Neuronal stem cell (in vitro differentiated cells): ENCODE measurements around the gene DDX56.
A peak's percentile ranks its signal among the peaks of the same experiment; 100 is the strongest.
"Not testable (repeated sequence)": the region's sequence is repeated elsewhere in the genome, so short reads cannot be mapped to it uniquely, and the experiment has no call there.

Experiments used
- DNase-seq: peaks from one replicate; pipeline ENCODE4 v3.0.0-alpha.2; 2013; ENCODE audit warnings: low spot score
- H2AFZ ChIP-seq: one replicate; pipeline ENCODE4 v1.6.1; 2013; ENCODE audit warnings: mild to moderate bottlenecking, low read length, inconsistent platforms
- H2AK5ac ChIP-seq: 2 replicates; pipeline ENCODE4 v1.6.1; 2013; ENCODE audit warnings: low read depth, mild to moderate bottlenecking, inconsistent platforms, low read length, moderate library complexity, mixed read lengths
- H2BK120ac ChIP-seq: 2 replicates; pipeline ENCODE4 v1.6.1; 2013; ENCODE audit warnings: low read depth, mild to moderate bottlenecking, inconsistent platforms, low read length, moderate library complexity, mixed read lengths
- H2BK12ac ChIP-seq: one replicate; pipeline ENCODE4 v1.6.1; 2013; ENCODE audit warnings: low read length, inconsistent platforms
- H2BK15ac ChIP-seq: 2 replicates; pipeline ENCODE4 v1.6.1; 2013; ENCODE audit warnings: mild to moderate bottlenecking, low read length, inconsistent platforms, mixed read lengths
- H2BK5ac ChIP-seq: one replicate; pipeline ENCODE4 v1.6.1; 2013; ENCODE audit warnings: inconsistent platforms, mild to moderate bottlenecking, low read length, moderate library complexity
- H3K14ac ChIP-seq: one replicate; pipeline ENCODE4 v1.6.1; 2013; ENCODE audit warnings: low read length, inconsistent platforms
- H3K18ac ChIP-seq: 2 replicates; pipeline ENCODE4 v1.6.1; 2013; ENCODE audit warnings: low read length, inconsistent platforms
- H3K23ac ChIP-seq: 2 replicates; pipeline ENCODE4 v1.6.1; 2013; ENCODE audit warnings: low read depth, mild to moderate bottlenecking, mixed read lengths, low read length, inconsistent platforms; ENCODE audit not compliant: poor library complexity
- H3K27ac ChIP-seq: replicated peaks from 3 replicates; pipeline ENCODE4 v1.5.1; 2013; ENCODE audit warnings: low read length, inconsistent platforms
- H3K27me3 ChIP-seq, 3 experiments: 2 replicates each; pipeline ENCODE4 v1.6.1; 2013; ENCODE audit warnings: low read length in 3 of 3, mild to moderate bottlenecking in 2 of 3, inconsistent platforms in 1 of 3, low read depth in 1 of 3, mixed read lengths in 1 of 3, moderate library complexity in 1 of 3; ENCODE audit not compliant: control insufficient read depth in 3 of 3, insufficient read depth in 3 of 3
- H3K36me3 ChIP-seq, 2 donors: replicated peaks in 1 of 2; 2 replicates each; pipeline ENCODE4 v1.6.1; 2013; ENCODE audit warnings: low read length in 2 of 2; ENCODE audit not compliant: control insufficient read depth in 2 of 2, insufficient read depth in 2 of 2
- H3K4ac ChIP-seq: 2 replicates; pipeline ENCODE4 v1.6.1; 2013; ENCODE audit warnings: inconsistent platforms, mild to moderate bottlenecking, low read length, moderate library complexity
- H3K4me1 ChIP-seq, 2 donors: 1 replicate in 1 of 2; 2 replicates in 1 of 2; pipeline ENCODE4 v1.6.1; 2013; ENCODE audit warnings: low read length in 2 of 2, low read depth in 1 of 2; ENCODE audit not compliant: control insufficient read depth in 2 of 2, insufficient read depth in 1 of 2
- H3K4me2 ChIP-seq: one replicate; pipeline ENCODE4 v1.6.1; 2013; ENCODE audit warnings: mild to moderate bottlenecking, low read length, inconsistent platforms; ENCODE audit not compliant: insufficient read depth, poor library complexity, severe bottlenecking
- H3K4me3 ChIP-seq, 2 donors: 2 replicates each; pipeline ENCODE4 v1.5.1; 2013; ENCODE audit warnings: low read length in 2 of 2, mild to moderate bottlenecking in 2 of 2, inconsistent platforms in 1 of 2, moderate library complexity in 1 of 2
- H3K79me1 ChIP-seq: one replicate; pipeline ENCODE4 v1.6.1; 2013; ENCODE audit warnings: low read depth, mild to moderate bottlenecking, inconsistent platforms, low read length, moderate library complexity
- H3K9ac ChIP-seq: one replicate; pipeline ENCODE4 v1.6.1; 2013; ENCODE audit warnings: mild to moderate bottlenecking, low read depth, low read length, inconsistent platforms; ENCODE audit not compliant: poor library complexity
- H3K9me3 ChIP-seq, 2 donors: replicated peaks in 1 of 2; 2 replicates each; pipeline versions ENCODE3 to v1.6.1; 2013; ENCODE audit warnings: low read length in 2 of 2, mild to moderate bottlenecking in 2 of 2, inconsistent platforms in 1 of 2, low read depth in 1 of 2, mixed read lengths in 1 of 2, moderate library complexity in 1 of 2; ENCODE audit not compliant: control insufficient read depth in 2 of 2, insufficient read depth in 1 of 2
- H4K8ac ChIP-seq: one replicate; pipeline ENCODE4 v1.6.1; 2013; ENCODE audit warnings: low read depth, mild to moderate bottlenecking, inconsistent platforms, low read length, moderate library complexity
- H4K91ac ChIP-seq: one replicate; pipeline ENCODE4 v1.6.1; 2013; ENCODE audit warnings: low read length, low read depth, mild to moderate bottlenecking, inconsistent platforms; ENCODE audit not compliant: poor library complexity
- WGBS, 2 donors: extraction: QIAGEN DNeasy Blood & Tissue Kit; methylation state at CpG; one replicate each; pipeline ENCODE4 v1.1.7; 2013; ENCODE audit warnings: missing lambda C conversion rate in 2 of 2, mixed read lengths in 1 of 2; ENCODE audit not compliant: insufficient read length in 2 of 2, insufficient replicate concordance in 1 of 2; ENCODE audit errors: extremely low coverage in 2 of 2; 5-methylcytosine and 5-hydroxymethylcytosine counted together

The DDX56 gene

GRCh38 chr7:44562622-44562962 lies 11.1 kb downstream of the DDX56 start:
- H2BK12ac ChIP-seq, H3K4me3 ChIP-seq, DNase-seq, H2BK15ac ChIP-seq, H3K4me1 ChIP-seq, H2BK5ac ChIP-seq, H2BK120ac ChIP-seq, H3K79me1 ChIP-seq, H3K14ac ChIP-seq, H3K27ac ChIP-seq, H2AK5ac ChIP-seq, H3K23ac ChIP-seq, H3K4me2 ChIP-seq, H2AFZ ChIP-seq, H3K27me3 ChIP-seq, H3K4ac ChIP-seq, H3K9ac ChIP-seq, H4K8ac ChIP-seq, H3K9me3 ChIP-seq, H4K91ac ChIP-seq, H3K18ac ChIP-seq: not testable (repeated sequence)
- no CpG with 5 or more reads among the region's 8 CpGs for WGBS, 2 donors
- H3K36me3 ChIP-seq: peaks cover 27 to 42% of the 10 kb centered on the region in 2 donors

DNA sequence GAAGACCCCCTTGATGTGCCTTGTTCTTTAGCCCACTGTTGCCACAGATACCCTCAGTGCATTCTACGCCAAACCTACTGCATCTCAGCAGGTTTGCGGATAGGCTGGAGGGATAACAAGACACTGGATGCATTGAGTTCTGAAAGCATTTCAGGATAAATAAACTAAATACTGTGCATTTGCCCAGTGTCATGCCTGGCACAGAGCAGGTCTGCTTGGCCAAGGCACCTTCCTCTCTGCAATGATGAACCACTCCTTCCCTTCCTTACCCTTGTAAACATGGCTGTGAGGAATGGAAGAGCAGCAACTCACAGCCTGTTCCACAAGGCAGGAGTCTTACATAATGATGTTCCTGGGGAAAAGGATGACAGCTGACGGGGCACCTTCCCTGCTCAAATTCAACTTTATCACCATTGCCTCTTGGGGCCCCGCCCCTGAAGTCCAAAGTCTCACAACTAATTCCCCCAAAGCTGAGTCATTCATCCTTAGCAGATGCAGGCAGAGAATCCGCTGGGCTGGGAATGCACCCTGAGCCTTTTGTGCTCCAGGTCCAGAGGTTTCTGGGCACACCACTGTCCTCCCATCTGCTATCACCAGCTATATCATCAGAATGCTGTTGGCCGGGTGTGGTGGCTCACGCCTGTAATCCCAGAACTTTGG lies 11.6 kb downstream of the DDX56 start:
- Histone ChIP-seq H3K27ac (no peak overlapping the region), H2BK120ac (no peak overlapping the region), H2BK15ac (no peak overlapping the region), H2AK5ac (no peak overlapping the region), H3K14ac (no peak overlapping the region), H2BK5ac (no peak overlapping the region), H3K36me3 (peaks cover 23 to 37% of the 10 kb centered on the region in 2 donors), H4K8ac (no peak overlapping the region), H4K91ac (no peak overlapping the region), H3K4ac (no peak overlapping the region), H2AFZ (no peak overlapping the region), H3K4me2 (no peak overlapping the region), H3K9me3 (peaks cover 0 to 5% of the 10 kb centered on the region in 2 donors), H3K23ac (no peak overlapping the region), H3K4me3 (peak overlapping the region in 1 of 2 donors; percentile 32), H2BK12ac (no peak overlapping the region), H3K9ac (no peak overlapping the region), H3K18ac (no peak overlapping the region), H3K79me1 (no peaks in the 10 kb centered on the region), H3K27me3 (no peaks in the 10 kb centered on the region), H3K4me1 (peaks cover 0 to 1% of the 10 kb centered on the region in 2 donors)
- WGBS, 2 donors: no CpG with 5 or more reads among the region's 7 CpGs
- DNase-seq: no peak

- peaks cover 0 to 1% of the 10 kb centered on the region in 2 donors for H3K4me1 ChIP-seq
- no peak overlapping the region for H2AFZ ChIP-seq
- no CpG with 5 or more reads among the region's 6 CpGs for WGBS, 2 donors
- H3K4ac ChIP-seq: no peak overlapping the region
- no peak overlapping the region for H2BK5ac ChIP-seq
- H3K18ac ChIP-seq: no peak overlapping the region
- H3K14ac ChIP-seq: no peak overlapping the region
- no peak overlapping the region for H3K9ac ChIP-seq
- no peak overlapping the region for H2BK120ac ChIP-seq
- H4K91ac ChIP-seq: no peak overlapping the region
- peaks cover 0 to 5% of the 10 kb centered on the region in 2 donors for H3K9me3 ChIP-seq
- peaks cover 20 to 31% of the 10 kb centered on the region in 2 donors for H3K36me3 ChIP-seq
- no peak overlapping the region for H3K23ac ChIP-seq
- no peaks in the 10 kb centered on the region for H3K79me1 ChIP-seq
- H3K4me3 ChIP-seq: peak overlapping the region in 1 of 2 donors; percentile 32
- DNase-seq: no peak
- no peak overlapping the region for H2BK15ac ChIP-seq
- H2BK12ac ChIP-seq: no peak overlapping the region
- H2AK5ac ChIP-seq: no peak overlapping the region
- H3K27ac ChIP-seq: no peak overlapping the region
- H3K4me2 ChIP-seq: no peak overlapping the region
- no peaks in the 10 kb centered on the region for H3K27me3 ChIP-seq
- no peak overlapping the region for H4K8ac ChIP-seq
Measured at GRCh38 chr7:44561481-44561880, 12.2 kb downstream of the DDX56 start.

DNA sequence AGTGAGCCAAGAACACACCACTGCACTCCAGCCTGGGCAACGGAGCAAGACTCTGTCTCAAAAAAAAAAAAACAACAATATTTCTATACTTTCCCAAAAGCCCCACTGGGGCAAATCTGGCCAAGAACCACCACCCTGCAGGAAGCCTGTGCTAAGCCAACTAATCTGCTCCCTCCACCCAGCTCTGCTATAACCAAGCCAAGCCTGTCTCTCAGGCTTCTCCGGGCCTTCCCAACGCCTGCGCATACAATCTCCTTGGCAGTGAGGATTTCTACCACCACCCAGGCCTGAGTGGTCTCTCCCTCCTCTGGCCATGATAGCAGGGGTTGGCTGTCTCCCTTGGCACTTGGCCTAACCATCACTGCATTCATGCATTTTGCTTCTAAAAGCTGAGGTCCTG lies 14.2 kb downstream of the DDX56 start:
- H4K91ac ChIP-seq: no peak overlapping the region
- no peak overlapping the region for H4K8ac ChIP-seq
- H2BK15ac ChIP-seq: no peak overlapping the region
- no peak overlapping the region for H3K23ac ChIP-seq
- H3K36me3 ChIP-seq: peaks cover 5 to 12% of the 10 kb centered on the region in 2 donors
- no peak overlapping the region for H3K4me2 ChIP-seq
- H3K79me1 ChIP-seq: no peaks in the 10 kb centered on the region
- H2BK5ac ChIP-seq: no peak overlapping the region
- H3K14ac ChIP-seq: no peak overlapping the region
- no peak overlapping the region for H3K27ac ChIP-seq
- no peak overlapping the region for H2AK5ac ChIP-seq
- H2BK12ac ChIP-seq: no peak overlapping the region
- no CpG with 5 or more reads among the region's 4 CpGs for WGBS, 2 donors
- no peak overlapping the region for H3K4me3 ChIP-seq
- peaks cover 0 to 1% of the 10 kb centered on the region in 2 donors for H3K4me1 ChIP-seq
- peaks cover 0 to 5% of the 10 kb centered on the region in 2 donors for H3K9me3 ChIP-seq
- H3K4ac ChIP-seq: no peak overlapping the region
- no peak overlapping the region for H2AFZ ChIP-seq
- no peak overlapping the region for H2BK120ac ChIP-seq
- DNase-seq: no peak
- no peaks in the 10 kb centered on the region for H3K27me3 ChIP-seq
- no peak overlapping the region for H3K18ac ChIP-seq
- H3K9ac ChIP-seq: no peak overlapping the region
